Sigmoid colon (tissue), 4 donors: ENCODE results near the gene TRIM47.
A peak's percentile ranks its signal among the peaks of the same experiment; 100 is the strongest.

ENCODE experiments used
- EP300 ChIP-seq, 4 donors: sonication (generic); formaldehyde crosslinking; IDR thresholded peaks; one replicate each; pipeline ENCODE4 v1.6.1; 2017; ENCODE audit warnings: antibody characterized with exemption in 4 of 4
- POLR2A ChIP-seq, 2 donors: fragments of 450-650 bp; IDR thresholded peaks; one replicate each; pipeline ENCODE4 v1.6.1; 2016; ENCODE audit warnings: antibody characterized with exemption in 2 of 2, mild to moderate bottlenecking in 2 of 2, moderate library complexity in 2 of 2
- POLR2AphosphoS5 ChIP-seq, 4 donors: sonication (generic); formaldehyde crosslinking; IDR thresholded peaks; one replicate each; pipeline ENCODE4 v1.6.1; 2017; ENCODE audit warnings: antibody characterized with exemption in 4 of 4
- TF ChIP-seq, protein P1 (sequence below), 4 experiments: fragments of 450-650 bp in 3 of 4; fragments of 200-600 bp in 1 of 4; IDR thresholded peaks; one replicate each; pipeline ENCODE4 v1.5.1; 2016 to 2019; ENCODE audit warnings: antibody characterized with exemption in 4 of 4, mild to moderate bottlenecking in 3 of 4, moderate library complexity in 2 of 4

- TF ChIP-seq, protein P1, sequence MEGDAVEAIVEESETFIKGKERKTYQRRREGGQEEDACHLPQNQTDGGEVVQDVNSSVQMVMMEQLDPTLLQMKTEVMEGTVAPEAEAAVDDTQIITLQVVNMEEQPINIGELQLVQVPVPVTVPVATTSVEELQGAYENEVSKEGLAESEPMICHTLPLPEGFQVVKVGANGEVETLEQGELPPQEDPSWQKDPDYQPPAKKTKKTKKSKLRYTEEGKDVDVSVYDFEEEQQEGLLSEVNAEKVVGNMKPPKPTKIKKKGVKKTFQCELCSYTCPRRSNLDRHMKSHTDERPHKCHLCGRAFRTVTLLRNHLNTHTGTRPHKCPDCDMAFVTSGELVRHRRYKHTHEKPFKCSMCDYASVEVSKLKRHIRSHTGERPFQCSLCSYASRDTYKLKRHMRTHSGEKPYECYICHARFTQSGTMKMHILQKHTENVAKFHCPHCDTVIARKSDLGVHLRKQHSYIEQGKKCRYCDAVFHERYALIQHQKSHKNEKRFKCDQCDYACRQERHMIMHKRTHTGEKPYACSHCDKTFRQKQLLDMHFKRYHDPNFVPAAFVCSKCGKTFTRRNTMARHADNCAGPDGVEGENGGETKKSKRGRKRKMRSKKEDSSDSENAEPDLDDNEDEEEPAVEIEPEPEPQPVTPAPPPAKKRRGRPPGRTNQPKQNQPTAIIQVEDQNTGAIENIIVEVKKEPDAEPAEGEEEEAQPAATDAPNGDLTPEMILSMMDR (IDR thresholded peaks at IDR 0.05), result no peak
- TF ChIP-seq POLR2AphosphoS5 (IDR thresholded peaks at IDR 0.05), result peak in 2 of 4 donors; percentile 21 to 64
- TF ChIP-seq POLR2A (IDR thresholded peaks at IDR 0.05), result no peak
- no peak for TF ChIP-seq EP300 (IDR thresholded peaks at IDR 0.05)
Observed at GRCh38 chr17:75832164-75832651, 46.2 kb downstream of the TRIM47 start.
